ENCODE results near the gene SDK2.

The SDK2 gene

DNA sequence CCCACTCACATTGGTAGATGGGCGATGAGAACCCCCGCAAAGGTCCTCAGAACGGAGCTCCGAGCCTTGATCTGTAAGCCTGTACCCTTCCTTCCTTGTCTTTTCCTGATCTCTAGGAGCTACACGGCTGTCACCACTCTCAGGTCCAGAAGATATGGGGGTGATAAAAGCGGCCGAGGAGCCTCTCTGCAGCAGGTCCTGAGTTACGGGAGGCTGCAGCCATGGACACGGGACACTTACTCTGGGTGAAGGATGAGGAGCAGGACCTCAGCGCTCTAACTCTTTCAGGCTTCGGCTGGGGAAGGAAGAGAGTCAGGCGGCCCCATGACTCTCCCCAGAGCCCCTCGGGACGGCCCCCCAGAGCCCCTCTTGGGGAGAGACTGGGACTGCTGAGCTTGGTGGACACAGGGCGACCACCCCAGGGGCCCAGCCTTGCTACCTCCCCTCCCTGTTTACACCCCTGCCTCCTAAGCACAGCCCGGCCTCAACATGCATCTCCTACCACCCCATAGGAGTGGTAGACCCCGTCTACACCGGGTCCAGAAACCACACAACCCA lies 74.4 kb downstream of the SDK2 start:
- Histone ChIP-seq H3K79me2 (ENCODE audit: control insufficient read depth, low read length) (no peaks in the 10 kb centered on the region), H3K9me3 (ENCODE audit: control insufficient read depth, insufficient read depth, low read length) (no peaks in the 10 kb centered on the region), H4K20me1 (ENCODE audit: control insufficient read depth, insufficient read depth, low read depth, low read length) (no peaks in the 10 kb centered on the region), H3K4me3 (ENCODE audit: low read length) (no peak overlapping the region), H3K36me3 (ENCODE audit: control insufficient read depth, low read length) (no peaks in the 10 kb centered on the region), H3K4me1 (ENCODE audit: control insufficient read depth, low read length) (no peaks in the 10 kb centered on the region), H3K27ac (ENCODE audit: low read depth, low read length) (no peak overlapping the region), H3K4me2 (ENCODE audit: low read length) (no peak overlapping the region), H3K9me2 (replicated peaks; ENCODE audit: control insufficient read depth, low read length) (no peaks in the 10 kb centered on the region), H3K27me3 (ENCODE audit: control insufficient read depth, low read length) (no peaks in the 10 kb centered on the region), H3F3A (ENCODE audit: control insufficient read depth, insufficient read depth) (no peaks in the 10 kb centered on the region)
- TF ChIP-seq, protein P1, sequence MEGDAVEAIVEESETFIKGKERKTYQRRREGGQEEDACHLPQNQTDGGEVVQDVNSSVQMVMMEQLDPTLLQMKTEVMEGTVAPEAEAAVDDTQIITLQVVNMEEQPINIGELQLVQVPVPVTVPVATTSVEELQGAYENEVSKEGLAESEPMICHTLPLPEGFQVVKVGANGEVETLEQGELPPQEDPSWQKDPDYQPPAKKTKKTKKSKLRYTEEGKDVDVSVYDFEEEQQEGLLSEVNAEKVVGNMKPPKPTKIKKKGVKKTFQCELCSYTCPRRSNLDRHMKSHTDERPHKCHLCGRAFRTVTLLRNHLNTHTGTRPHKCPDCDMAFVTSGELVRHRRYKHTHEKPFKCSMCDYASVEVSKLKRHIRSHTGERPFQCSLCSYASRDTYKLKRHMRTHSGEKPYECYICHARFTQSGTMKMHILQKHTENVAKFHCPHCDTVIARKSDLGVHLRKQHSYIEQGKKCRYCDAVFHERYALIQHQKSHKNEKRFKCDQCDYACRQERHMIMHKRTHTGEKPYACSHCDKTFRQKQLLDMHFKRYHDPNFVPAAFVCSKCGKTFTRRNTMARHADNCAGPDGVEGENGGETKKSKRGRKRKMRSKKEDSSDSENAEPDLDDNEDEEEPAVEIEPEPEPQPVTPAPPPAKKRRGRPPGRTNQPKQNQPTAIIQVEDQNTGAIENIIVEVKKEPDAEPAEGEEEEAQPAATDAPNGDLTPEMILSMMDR (IDR thresholded peaks at IDR 0.05; ENCODE audit: low read depth, low read length, poor library complexity, severe bottlenecking): no peak
- no peak for TF ChIP-seq EZH2phosphoT487 (IDR thresholded peaks at IDR 0.05; ENCODE audit: borderline replicate concordance, low read length)

DNA sequence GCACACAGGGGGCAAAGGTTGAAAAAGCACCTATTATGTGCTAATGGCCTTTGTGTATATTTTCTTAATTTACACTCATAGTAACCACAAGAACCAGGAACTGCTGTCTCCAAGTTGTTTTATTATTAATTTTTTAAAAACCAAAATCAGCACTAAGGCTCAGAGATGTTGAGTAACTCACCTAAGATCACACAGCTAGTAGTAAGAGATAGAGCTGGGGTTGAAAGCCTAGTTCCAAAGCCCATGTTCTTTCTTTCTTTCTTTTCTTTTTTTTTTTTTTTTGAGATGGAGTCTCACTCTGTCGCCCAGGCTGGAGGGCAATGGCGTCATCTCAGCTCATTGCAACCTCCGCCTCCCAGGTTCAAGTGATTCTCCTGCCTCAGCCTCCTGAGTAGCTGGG lies 75.3 kb downstream of the SDK2 start:
- H3K4me2 ChIP-seq (ENCODE audit: low read length): no peak overlapping the region
- H3F3A ChIP-seq (ENCODE audit: control insufficient read depth, insufficient read depth): no peaks in the 10 kb centered on the region
- no peaks in the 10 kb centered on the region for H4K20me1 ChIP-seq (ENCODE audit: control insufficient read depth, insufficient read depth, low read depth, low read length)
- H3K9me2 ChIP-seq (replicated peaks; ENCODE audit: control insufficient read depth, low read length): no peaks in the 10 kb centered on the region
- H3K79me2 ChIP-seq (ENCODE audit: control insufficient read depth, low read length): no peaks in the 10 kb centered on the region
- no peaks in the 10 kb centered on the region for H3K36me3 ChIP-seq (ENCODE audit: control insufficient read depth, low read length)
- no peak overlapping the region for H3K27ac ChIP-seq (ENCODE audit: low read depth, low read length)
- H3K27me3 ChIP-seq (ENCODE audit: control insufficient read depth, low read length): no peaks in the 10 kb centered on the region
- no peak overlapping the region for H3K4me3 ChIP-seq (ENCODE audit: low read length)
- no peaks in the 10 kb centered on the region for H3K4me1 ChIP-seq (ENCODE audit: control insufficient read depth, low read length)
- H3K9me3 ChIP-seq (ENCODE audit: control insufficient read depth, insufficient read depth, low read length): no peaks in the 10 kb centered on the region
- TF ChIP-seq EZH2phosphoT487 (IDR thresholded peaks at IDR 0.05; ENCODE audit: borderline replicate concordance, low read length): no peak
- TF ChIP-seq, protein P1 (IDR thresholded peaks at IDR 0.05; ENCODE audit: low read depth, low read length, poor library complexity, severe bottlenecking): no peak

DNA sequence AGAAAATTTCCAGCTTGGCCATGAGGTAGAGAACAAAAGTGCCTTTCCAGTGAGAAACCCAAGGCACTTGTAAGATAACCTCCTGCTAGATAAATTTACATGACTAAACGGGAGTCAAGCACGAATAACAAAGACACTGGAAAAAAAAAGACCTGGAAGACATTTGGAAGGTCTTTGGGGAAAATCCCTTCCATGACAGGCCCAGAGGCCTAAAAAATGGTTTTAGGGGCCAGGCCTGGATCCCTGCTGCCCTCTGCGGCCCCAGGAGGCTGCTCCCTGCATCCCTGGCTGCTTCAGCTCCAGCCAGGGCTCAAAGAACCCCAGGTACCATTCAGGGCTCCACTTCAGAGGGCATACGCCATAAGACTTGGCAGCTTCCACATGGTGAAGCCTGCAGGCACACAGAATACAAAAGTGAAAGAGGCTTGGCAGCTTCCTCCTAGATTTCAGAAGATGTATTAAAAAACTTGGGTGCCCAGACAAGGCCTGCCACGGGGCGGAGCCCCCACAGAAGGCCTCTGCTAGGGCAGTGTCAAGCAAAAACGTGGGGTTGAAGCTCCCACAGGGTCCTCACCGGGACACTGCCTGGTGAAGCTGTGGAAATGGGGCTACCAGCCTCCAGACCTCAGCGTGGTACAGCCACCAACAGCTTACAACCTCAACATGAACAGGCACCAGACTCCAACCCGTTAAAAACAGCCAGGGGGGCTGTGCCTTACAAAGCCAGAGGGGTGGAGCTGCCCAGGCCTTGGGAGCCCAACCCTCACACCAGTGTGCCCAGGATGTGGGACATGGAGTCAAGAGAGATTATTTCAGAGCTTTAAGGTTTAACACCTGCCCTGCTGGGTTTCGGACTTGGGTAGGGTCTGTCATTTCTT lies 77.1 kb downstream of the SDK2 start:
- H3K79me2 ChIP-seq (ENCODE audit: control insufficient read depth, low read length): no peaks in the 10 kb centered on the region
- H3K27ac ChIP-seq (ENCODE audit: low read depth, low read length): no peak overlapping the region
- H3K4me2 ChIP-seq (ENCODE audit: low read length): no peak overlapping the region
- no peaks in the 10 kb centered on the region for H3K9me2 ChIP-seq (replicated peaks; ENCODE audit: control insufficient read depth, low read length)
- no peaks in the 10 kb centered on the region for H3K27me3 ChIP-seq (ENCODE audit: control insufficient read depth, low read length)
- no peaks in the 10 kb centered on the region for H3F3A ChIP-seq (ENCODE audit: control insufficient read depth, insufficient read depth)
- no peaks in the 10 kb centered on the region for H3K4me1 ChIP-seq (ENCODE audit: control insufficient read depth, low read length)
- no peaks in the 10 kb centered on the region for H4K20me1 ChIP-seq (ENCODE audit: control insufficient read depth, insufficient read depth, low read depth, low read length)
- TF ChIP-seq, protein P1 (IDR thresholded peaks at IDR 0.05; ENCODE audit: low read depth, low read length, poor library complexity, severe bottlenecking): no peak
- TF ChIP-seq EZH2phosphoT487 (IDR thresholded peaks at IDR 0.05; ENCODE audit: borderline replicate concordance, low read length): no peak
- H3K9me3 ChIP-seq (ENCODE audit: control insufficient read depth, insufficient read depth, low read length): no peaks in the 10 kb centered on the region
- no peaks in the 10 kb centered on the region for H3K36me3 ChIP-seq (ENCODE audit: control insufficient read depth, low read length)
- H3K4me3 ChIP-seq (ENCODE audit: low read length): no peak overlapping the region

Measured in DOHH2 (cell line).